ENCODE measurements around the gene SLC35F3. TPM values are rescaled to one million over a fixed set of nuclear protein-coding genes. Genes with fewer than 3 reads are reported as not detected.

SLC35F3 gene
- total RNA-seq, 2 donors from 2014 or later: 14.4 to 14.8 TPM

- no peaks in the 10 kb centered on the region for H3K36me3 Mint-ChIP-seq (ENCODE audit: low read depth)
- no peak overlapping the region for H3K27ac Mint-ChIP-seq
- no peak for DNase-seq
- TF ChIP-seq CTCF (conservative IDR thresholded peaks at IDR 0.05): no peak
- Histone ChIP-seq H3K4me3 (ENCODE audit: low read length) (no peak overlapping the region), H3K27me3 (ENCODE audit: control insufficient read depth, insufficient read depth, low read length, poor library complexity, severe bottlenecking) (no peaks in the 10 kb centered on the region), H3K4me1 (ENCODE audit: control insufficient read depth, insufficient read depth, low read length) (no peaks in the 10 kb centered on the region), H3K27ac (ENCODE audit: low read depth, low read length) (no peak overlapping the region), H3K36me3 (ENCODE audit: control insufficient read depth, insufficient read depth, low read length) (no peaks in the 10 kb centered on the region), H3K9ac (ENCODE audit: extremely low read depth, low read length, poor library complexity, severe bottlenecking) (no peak overlapping the region), H3K9me3 (ENCODE audit: control insufficient read depth, low read length) (no peaks in the 10 kb centered on the region)
- H3K9me3 Mint-ChIP-seq: no peaks in the 10 kb centered on the region
- H3K4me1 Mint-ChIP-seq: peaks cover 7% of the 10 kb centered on the region
- H3K27me3 Mint-ChIP-seq (ENCODE audit: insufficient read depth): peaks cover 13% of the 10 kb centered on the region
- 86 to 90% methylated on average over 2 of the region's 3 CpGs for WGBS, 2 experiments (ENCODE audit: insufficient coverage in 1 of 2, insufficient read length in 1 of 2)
- H3K4me3 Mint-ChIP-seq: no peak overlapping the region
Observed at GRCh38 chr1:234369033-234369430, 464.6 kb downstream of the SLC35F3 start.

DNA sequence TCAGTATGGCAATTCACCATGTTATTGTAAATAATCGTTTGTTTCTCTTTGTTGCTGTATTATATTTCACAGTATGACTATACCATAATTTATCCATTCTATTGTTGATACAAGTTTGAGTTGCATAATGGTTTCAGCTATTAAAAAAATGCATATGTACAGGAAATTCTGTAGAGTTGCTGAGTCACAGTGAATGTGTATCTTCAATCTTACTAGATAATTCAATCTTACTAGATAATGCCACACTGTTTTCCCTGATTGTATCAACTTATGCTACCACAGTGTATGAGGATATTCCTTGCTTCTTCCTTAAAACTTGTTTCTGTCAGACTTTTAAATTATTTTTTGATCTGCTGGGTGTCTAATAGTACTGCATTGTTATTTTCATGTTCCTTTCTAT is 465.3 kb downstream of the SLC35F3 start:
- Mint-ChIP-seq H3K4me3 (no peak overlapping the region), H3K27me3 (ENCODE audit: insufficient read depth) (peaks cover 13% of the 10 kb centered on the region), H3K9me3 (no peaks in the 10 kb centered on the region), H3K27ac (no peak overlapping the region), H3K36me3 (ENCODE audit: low read depth) (peaks cover 3% of the 10 kb centered on the region), H3K4me1 (peaks cover 12% of the 10 kb centered on the region)
- H3K9me3 ChIP-seq (ENCODE audit: control insufficient read depth, low read length): no peaks in the 10 kb centered on the region
- WGBS, 2 experiments (ENCODE audit: insufficient coverage in 1 of 2, insufficient read length in 1 of 2): no CpG with 5 or more reads among the region's 1 CpG
- no peaks in the 10 kb centered on the region for H3K27me3 ChIP-seq (ENCODE audit: control insufficient read depth, insufficient read depth, low read length, poor library complexity, severe bottlenecking)
- no peaks in the 10 kb centered on the region for H3K36me3 ChIP-seq (ENCODE audit: control insufficient read depth, insufficient read depth, low read length)
- DNase-seq: no peak
- no peak overlapping the region for H3K4me3 ChIP-seq (ENCODE audit: low read length)
- no peaks in the 10 kb centered on the region for H3K4me1 ChIP-seq (ENCODE audit: control insufficient read depth, insufficient read depth, low read length)
- no peak for TF ChIP-seq CTCF (conservative IDR thresholded peaks at IDR 0.05)
- no peak overlapping the region for H3K9ac ChIP-seq (ENCODE audit: extremely low read depth, low read length, poor library complexity, severe bottlenecking)
- no peak overlapping the region for H3K27ac ChIP-seq (ENCODE audit: low read depth, low read length)

DNA sequence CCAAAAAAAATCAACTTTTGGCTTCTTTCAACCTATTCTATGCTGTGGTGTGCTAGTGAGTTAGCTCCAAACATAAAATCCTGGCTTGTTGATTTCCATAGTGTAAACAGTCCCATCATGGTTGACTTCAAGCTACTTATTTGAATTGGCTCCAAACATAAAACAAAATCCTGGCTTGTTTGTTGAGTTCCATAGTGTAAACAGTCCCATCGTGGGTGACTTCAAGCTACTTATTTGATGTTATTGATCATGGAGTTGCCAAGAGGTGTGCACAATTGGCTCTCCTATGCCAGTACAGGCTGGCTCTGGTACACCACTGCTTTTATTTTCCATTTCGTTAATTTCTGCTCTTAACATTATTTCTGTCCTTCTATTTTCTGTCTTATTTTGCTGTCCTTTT is 466.9 kb downstream of the SLC35F3 start:
- no peaks in the 10 kb centered on the region for H3K9me3 ChIP-seq (ENCODE audit: control insufficient read depth, low read length)
- H3K4me1 Mint-ChIP-seq: peaks cover 12% of the 10 kb centered on the region
- H3K27ac Mint-ChIP-seq: no peak overlapping the region
- peaks cover 14% of the 10 kb centered on the region for H3K36me3 ChIP-seq (ENCODE audit: control insufficient read depth, insufficient read depth, low read length)
- H3K4me3 Mint-ChIP-seq: no peak overlapping the region
- H3K9ac ChIP-seq (ENCODE audit: extremely low read depth, low read length, poor library complexity, severe bottlenecking): no peak overlapping the region
- H3K9me3 Mint-ChIP-seq: no peaks in the 10 kb centered on the region
- H3K4me3 ChIP-seq (ENCODE audit: low read length): no peak overlapping the region
- peaks cover 8% of the 10 kb centered on the region for H3K27me3 Mint-ChIP-seq (ENCODE audit: insufficient read depth)
- H3K27ac ChIP-seq (ENCODE audit: low read depth, low read length): no peak overlapping the region
- no peak for DNase-seq
- H3K27me3 ChIP-seq (ENCODE audit: control insufficient read depth, insufficient read depth, low read length, poor library complexity, severe bottlenecking): no peaks in the 10 kb centered on the region
- no peak for TF ChIP-seq CTCF (conservative IDR thresholded peaks at IDR 0.05)
- H3K4me1 ChIP-seq (ENCODE audit: control insufficient read depth, insufficient read depth, low read length): no peaks in the 10 kb centered on the region
- 83 to 91% methylated on average over 2 of the region's 2 CpGs for WGBS, 2 experiments (ENCODE audit: insufficient coverage in 1 of 2, insufficient read length in 1 of 2)
- peaks cover 17% of the 10 kb centered on the region for H3K36me3 Mint-ChIP-seq (ENCODE audit: low read depth)
